ENCODE measurements around the gene HCRTR2. TPM values are rescaled to one million over a fixed set of nuclear protein-coding genes. Genes with fewer than 3 reads are reported as not detected.
"Not testable (repeated sequence)": the region's sequence is repeated elsewhere in the genome, so short reads cannot be mapped to it uniquely, and the experiment has no call there.

The HCRTR2 gene
- polyA plus RNA-seq, 1 donor from 2014 or later: not detected

DNA sequence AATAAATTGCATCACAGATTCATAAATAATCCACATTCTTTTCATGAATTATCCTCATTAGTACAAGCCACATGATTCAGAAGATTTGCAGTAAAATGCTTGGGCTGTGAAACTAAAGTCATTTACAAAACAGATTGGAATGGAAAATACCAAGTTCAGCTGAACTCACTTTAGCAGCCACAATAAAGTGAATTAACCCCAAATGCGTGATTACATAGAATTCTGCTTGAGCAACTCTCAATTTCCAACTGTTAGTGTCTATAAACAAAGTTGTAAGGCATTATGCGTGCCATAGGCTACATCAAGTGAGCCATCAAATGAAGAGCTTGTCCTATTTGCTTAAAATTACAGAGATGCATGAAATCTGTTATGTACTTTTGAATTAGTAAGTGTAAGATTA lies 92.6 kb downstream of the HCRTR2 start:
- H3K36me3 Mint-ChIP-seq: no peaks in the 10 kb centered on the region
- H3K27me3 Mint-ChIP-seq: no peaks in the 10 kb centered on the region
- peaks cover 0 to 11% (median 5%) of the 10 kb centered on the region in 3 donors for H3K9me3 Mint-ChIP-seq
- no peak overlapping the region for H3K27ac Mint-ChIP-seq
- H3K4me3 Mint-ChIP-seq: no peak overlapping the region
- H3K4me1 Mint-ChIP-seq: no peaks in the 10 kb centered on the region

DNA sequence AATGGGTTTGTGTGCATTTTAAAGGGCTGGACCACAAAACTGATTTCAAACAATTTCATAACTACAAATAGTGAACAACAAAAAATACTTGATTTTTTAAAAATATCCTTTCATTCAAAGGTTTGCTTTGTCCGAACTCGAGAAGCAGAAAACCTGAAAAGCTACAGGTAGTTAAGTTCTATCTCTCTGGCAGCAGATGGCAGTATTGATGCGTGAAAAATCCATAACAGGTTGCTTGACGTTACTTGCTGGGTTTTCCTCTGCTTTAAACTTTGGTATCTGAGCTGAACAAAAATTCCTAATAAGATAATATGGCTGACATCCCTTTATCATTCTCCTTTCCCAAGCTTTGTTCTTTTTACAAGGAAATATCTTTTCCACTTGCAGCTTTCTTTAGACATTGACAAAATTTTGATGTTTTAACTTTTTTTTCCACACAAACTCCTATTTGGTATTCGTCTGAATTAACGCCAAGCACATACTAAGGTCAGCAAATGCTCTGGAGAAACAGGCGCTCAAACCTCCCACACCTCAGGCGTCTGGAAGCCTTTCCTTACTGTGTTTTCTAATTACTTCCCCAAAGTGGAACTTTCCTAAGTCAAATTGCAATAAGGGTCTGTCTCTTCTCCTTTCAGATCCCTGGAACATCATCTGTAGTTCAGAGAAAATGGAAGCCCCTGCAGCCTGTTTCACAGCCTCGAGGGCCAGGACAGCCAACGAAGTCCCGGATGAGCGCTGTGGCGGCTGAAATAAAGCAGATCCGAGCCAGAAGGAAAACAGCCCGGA lies 102.6 kb downstream of the HCRTR2 start:
- H3K4me1 Mint-ChIP-seq: no peaks in the 10 kb centered on the region
- H3K27me3 Mint-ChIP-seq: no peaks in the 10 kb centered on the region
- H3K27ac Mint-ChIP-seq: no peak overlapping the region
- no peaks in the 10 kb centered on the region for H3K9me3 Mint-ChIP-seq
- no peak overlapping the region for H3K4me3 Mint-ChIP-seq
- no peaks in the 10 kb centered on the region for H3K36me3 Mint-ChIP-seq

DNA sequence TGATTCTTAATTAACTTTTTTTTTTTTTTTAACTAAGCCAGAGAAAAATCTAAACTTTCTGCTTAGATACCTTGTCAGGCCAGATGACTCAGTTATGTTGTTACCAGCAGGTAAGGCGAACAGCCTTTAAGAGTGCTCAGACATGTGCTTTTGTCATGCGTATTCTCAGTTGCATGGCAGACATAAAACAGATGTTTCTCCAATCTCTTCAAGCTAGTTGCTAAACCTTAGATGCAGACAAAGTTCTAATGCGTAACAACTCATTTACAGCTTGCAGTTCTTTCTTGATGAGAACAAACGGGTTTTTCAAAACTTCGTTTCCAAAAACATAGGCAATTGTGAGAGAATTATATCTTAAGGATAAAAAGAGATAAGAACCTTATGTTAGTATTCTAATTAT lies 103.3 kb downstream of the HCRTR2 start:
- Mint-ChIP-seq H3K27me3 (no peaks in the 10 kb centered on the region), H3K4me1 (no peaks in the 10 kb centered on the region), H3K4me3 (no peak overlapping the region), H3K9me3 (no peaks in the 10 kb centered on the region), H3K36me3 (no peaks in the 10 kb centered on the region), H3K27ac (no peak overlapping the region)

DNA sequence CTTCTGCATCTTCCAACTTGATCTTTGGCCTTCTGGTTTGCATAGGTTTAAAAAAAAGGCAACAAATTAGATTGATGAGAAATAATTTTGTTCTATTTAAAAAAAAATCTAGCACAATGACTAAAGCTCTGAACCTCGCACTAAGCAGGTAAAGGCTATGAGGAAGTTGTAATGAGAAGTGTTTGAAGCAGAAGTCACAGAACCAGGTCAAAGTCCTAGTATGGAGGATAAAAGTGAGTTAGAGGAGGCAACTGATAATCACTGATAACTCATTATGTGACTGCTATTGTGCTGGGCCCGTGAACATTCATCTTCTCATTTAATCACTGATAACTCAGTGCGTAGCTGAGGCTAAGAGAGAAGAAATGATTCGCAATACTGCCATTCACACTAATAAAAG lies 106.9 kb downstream of the HCRTR2 start:
- Mint-ChIP-seq H3K4me3 (no peak overlapping the region), H3K9me3 (no peaks in the 10 kb centered on the region), H3K27me3 (no peaks in the 10 kb centered on the region), H3K4me1 (no peaks in the 10 kb centered on the region), H3K27ac (no peak overlapping the region), H3K36me3 (no peaks in the 10 kb centered on the region)

DNA sequence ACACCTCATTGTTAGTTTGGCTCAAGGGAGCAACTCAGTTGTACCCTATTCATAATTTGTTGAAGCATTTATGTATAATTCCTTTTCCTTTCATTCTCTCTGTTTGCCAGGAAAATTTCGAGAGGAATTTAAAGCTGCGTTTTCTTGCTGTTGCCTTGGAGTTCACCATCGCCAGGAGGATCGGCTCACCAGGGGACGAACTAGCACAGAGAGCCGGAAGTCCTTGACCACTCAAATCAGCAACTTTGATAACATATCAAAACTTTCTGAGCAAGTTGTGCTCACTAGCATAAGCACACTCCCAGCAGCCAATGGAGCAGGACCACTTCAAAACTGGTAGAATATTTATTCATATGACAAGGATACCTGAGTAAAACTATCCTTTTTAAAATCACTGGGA lies 107.8 kb downstream of the HCRTR2 start:
- H3K9me3 Mint-ChIP-seq: peaks cover 0 to 2% (median under 1%) of the 10 kb centered on the region in 3 donors
- H3K27ac Mint-ChIP-seq: no peak overlapping the region
- no peak overlapping the region for H3K4me3 Mint-ChIP-seq
- no peaks in the 10 kb centered on the region for H3K4me1 Mint-ChIP-seq
- no peaks in the 10 kb centered on the region for H3K36me3 Mint-ChIP-seq
- H3K27me3 Mint-ChIP-seq: no peaks in the 10 kb centered on the region

DNA sequence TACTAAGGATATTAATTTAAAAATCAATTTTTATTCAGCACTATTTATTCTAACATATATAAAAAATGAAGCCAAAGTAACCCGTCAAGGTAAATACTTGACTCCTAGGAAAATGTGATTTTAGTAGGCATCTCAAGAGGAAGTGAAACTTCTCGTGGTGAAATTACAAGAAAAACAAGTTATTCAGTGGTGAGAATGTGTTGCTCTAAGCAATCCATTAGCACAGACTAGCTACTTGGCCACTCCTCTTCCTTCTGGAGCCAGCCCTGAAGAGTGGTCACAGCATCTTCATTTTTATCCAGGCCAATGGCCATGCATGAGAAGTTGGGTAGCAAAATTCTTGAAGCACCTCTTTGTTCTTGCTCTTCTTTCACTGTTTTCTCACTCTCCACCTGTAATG lies 112.5 kb downstream of the HCRTR2 start:
- peaks cover 3 to 5% (median 3%) of the 10 kb centered on the region in 3 donors for H3K9me3 Mint-ChIP-seq
- H3K27ac Mint-ChIP-seq: no peak overlapping the region
- H3K4me1 Mint-ChIP-seq: no peaks in the 10 kb centered on the region
- no peaks in the 10 kb centered on the region for H3K27me3 Mint-ChIP-seq
- H3K4me3 Mint-ChIP-seq: no peak overlapping the region
- no peaks in the 10 kb centered on the region for H3K36me3 Mint-ChIP-seq

DNA sequence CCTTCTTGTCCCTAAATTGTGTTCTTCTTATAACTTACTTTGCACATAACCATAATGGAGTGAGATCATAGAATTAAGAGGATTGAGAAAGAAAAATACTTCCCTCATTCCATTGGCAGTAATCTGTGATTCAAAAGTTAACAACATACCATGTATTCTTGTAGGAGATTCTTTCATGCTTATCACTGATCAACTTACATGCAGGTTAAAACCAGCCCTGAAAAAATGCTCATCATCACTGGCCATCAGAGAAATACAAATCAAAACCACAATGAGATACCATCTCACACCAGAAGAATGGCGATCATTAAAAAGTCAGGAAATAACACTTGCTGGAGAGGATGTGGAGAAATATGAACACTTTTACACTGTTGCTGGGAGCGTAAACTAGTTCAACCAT lies 116.4 kb downstream of the HCRTR2 start:
- H3K4me3 Mint-ChIP-seq: no peak overlapping the region
- no peaks in the 10 kb centered on the region for H3K27me3 Mint-ChIP-seq
- H3K36me3 Mint-ChIP-seq: no peaks in the 10 kb centered on the region
- H3K4me1 Mint-ChIP-seq: peaks cover 0 to 2% (median 0%) of the 10 kb centered on the region in 3 donors
- H3K9me3 Mint-ChIP-seq: peaks cover 3 to 13% (median 8%) of the 10 kb centered on the region in 3 donors
- H3K27ac Mint-ChIP-seq: no peak overlapping the region

DNA sequence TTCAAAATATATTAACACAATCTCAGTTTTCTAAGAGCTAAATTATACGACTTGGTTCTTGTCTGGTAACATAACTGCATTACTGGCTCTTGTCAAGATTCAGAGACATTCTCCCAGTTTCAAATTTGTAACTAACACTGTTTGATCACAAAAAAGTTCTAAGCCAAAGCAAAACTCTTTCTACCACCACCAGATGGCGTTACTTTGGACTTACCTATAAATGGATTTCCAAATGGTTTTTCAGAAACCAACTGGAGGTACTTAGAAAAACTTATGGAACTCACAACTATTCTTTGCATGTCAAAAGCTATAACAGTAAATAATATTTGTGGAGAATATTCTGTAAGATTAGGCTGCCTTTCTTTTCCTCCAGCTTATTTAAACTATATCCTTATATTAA lies 118.8 kb downstream of the HCRTR2 start:
- H3K27me3 Mint-ChIP-seq: no peaks in the 10 kb centered on the region
- peaks cover 2 to 22% (median 5%) of the 10 kb centered on the region in 3 donors for H3K9me3 Mint-ChIP-seq
- no peak overlapping the region for H3K4me3 Mint-ChIP-seq
- no peak overlapping the region for H3K27ac Mint-ChIP-seq
- no peaks in the 10 kb centered on the region for H3K36me3 Mint-ChIP-seq
- peaks cover 0 to 2% (median 0%) of the 10 kb centered on the region in 3 donors for H3K4me1 Mint-ChIP-seq

DNA sequence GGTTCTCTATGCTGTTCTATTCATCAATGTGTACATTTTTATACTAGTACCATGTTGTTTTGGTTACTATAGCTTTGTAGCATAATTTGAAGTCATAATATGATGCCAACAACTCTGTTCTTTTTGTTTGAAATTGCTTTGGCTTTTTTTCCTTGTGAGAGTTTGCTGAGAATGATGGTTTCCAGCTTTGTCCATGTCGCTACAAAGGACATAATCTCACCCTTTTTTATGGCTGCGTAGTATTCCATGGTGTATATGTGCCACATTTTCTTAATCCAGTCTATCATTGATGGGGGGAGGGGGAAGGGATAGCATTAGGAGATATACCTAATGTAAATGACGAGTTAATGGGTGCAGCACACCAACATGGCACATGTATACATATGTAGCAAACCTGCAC lies 122.9 kb downstream of the HCRTR2 start:
- H3K36me3 Mint-ChIP-seq, H3K4me3 Mint-ChIP-seq, H3K4me1 Mint-ChIP-seq, H3K27me3 Mint-ChIP-seq, H3K27ac Mint-ChIP-seq: not testable (repeated sequence)
- H3K9me3 Mint-ChIP-seq: peaks cover 0 to 15% (median 5%) of the 10 kb centered on the region in 3 donors

DNA sequence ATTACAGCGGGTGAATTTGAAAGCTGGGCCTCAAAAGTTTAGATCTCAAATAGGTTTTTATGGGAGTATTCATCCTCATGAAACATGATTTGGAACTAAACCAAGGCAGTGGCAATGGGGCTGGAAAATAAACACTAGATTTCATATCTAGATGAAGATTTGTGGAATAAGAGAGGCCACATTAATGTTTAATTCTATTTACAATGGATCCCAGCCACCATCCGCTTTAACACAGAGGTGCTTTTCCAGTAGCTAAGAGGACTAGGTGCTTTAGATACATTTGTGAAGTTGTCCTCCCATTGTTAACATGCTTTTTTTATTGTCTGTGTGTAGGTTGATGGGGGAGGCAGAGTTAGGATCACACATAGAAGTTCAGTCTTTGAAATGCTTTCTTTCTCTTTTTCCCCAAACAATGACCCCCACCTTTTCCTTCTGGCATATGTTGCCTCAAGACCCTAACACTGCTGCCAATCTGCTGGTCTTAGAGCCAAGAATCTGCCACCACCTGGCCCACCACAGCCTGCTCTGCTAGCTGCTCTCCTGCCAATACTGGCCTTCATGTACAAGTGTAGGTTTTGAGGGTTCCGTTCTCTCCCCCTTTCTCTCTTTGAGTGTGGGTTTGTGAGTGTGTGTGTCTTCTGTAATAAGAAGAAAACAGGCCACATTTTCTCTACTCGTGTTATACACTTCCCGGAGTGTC lies 125.1 kb downstream of the HCRTR2 start:
- H3K9me3 Mint-ChIP-seq: peaks cover 0 to 14% (median 3%) of the 10 kb centered on the region in 3 donors
- no peaks in the 10 kb centered on the region for H3K36me3 Mint-ChIP-seq
- H3K27me3 Mint-ChIP-seq: no peaks in the 10 kb centered on the region
- H3K4me3 Mint-ChIP-seq: no peak overlapping the region
- no peak overlapping the region for H3K27ac Mint-ChIP-seq
- peaks cover 0 to 2% (median 0%) of the 10 kb centered on the region in 3 donors for H3K4me1 Mint-ChIP-seq

DNA sequence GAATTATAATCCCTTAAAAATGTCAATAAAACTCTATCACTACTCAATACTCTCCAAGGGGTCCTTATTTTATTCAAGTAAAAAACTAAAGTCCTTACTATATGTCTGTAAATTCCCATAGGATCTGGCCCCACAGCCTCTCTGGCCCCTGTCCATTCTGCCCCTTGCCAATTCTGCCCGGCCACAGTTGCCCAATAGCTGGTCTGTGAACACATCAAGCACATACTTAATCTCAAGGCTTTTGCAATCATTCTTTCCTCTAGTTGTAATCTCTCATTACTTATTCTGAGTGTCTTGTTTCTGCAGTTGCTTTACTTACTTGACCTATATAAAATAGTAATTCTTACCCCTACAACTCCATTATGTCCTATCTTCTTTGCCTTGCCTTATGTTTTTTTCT lies 130.4 kb downstream of the HCRTR2 start:
- no peaks in the 10 kb centered on the region for H3K4me1 Mint-ChIP-seq

DNA sequence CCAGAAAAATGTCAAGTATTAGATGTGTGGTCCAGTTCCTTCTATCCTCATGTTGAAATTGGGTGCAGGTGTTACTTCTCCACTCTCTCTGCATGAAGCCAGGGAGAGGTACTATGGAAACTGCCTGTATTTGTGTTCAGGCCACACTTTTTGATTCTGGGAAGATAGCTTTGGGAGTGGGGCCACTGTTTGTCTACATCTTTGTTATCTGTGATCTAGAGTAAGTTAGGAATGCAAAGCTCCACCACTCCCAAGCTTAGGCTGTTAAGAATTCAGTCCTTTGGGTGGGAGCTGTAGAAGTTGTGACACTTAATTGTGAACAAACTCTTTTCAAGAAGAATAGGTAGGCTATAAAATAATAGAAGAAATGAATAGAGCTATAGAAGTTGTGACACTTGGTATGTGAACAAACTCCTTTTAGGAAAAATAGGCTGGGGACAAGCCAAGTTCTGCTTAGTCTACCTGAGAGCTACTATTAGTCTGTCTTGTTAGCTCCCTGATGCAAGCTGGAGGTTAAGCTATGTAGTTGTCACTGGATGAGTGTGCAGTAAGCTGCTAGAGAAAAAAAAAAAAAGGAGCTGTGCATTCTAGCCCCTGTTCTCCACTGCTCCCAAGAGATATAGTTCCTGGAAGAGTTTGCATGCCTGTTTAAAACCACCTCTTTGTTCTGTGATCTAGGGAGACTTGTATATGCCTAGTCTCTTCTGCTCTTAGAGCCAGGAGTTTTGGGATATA lies 145.8 kb downstream of the HCRTR2 start:
- Mint-ChIP-seq H3K4me1 (no peaks in the 10 kb centered on the region), H3K27me3 (no peaks in the 10 kb centered on the region), H3K4me3 (no peak overlapping the region), H3K27ac (no peak overlapping the region), H3K36me3 (no peaks in the 10 kb centered on the region), H3K9me3 (peaks cover 4 to 24% (median 5%) of the 10 kb centered on the region in 3 donors)

More for the DNA sequence above, 130.4 kb downstream of the HCRTR2 start:
- H3K4me3 Mint-ChIP-seq: no peak overlapping the region
- no peaks in the 10 kb centered on the region for H3K27me3 Mint-ChIP-seq
- H3K36me3 Mint-ChIP-seq: no peaks in the 10 kb centered on the region
- H3K27ac Mint-ChIP-seq: no peak overlapping the region
- H3K9me3 Mint-ChIP-seq: peaks cover 0 to 5% (median 0%) of the 10 kb centered on the region in 3 donors

DNA sequence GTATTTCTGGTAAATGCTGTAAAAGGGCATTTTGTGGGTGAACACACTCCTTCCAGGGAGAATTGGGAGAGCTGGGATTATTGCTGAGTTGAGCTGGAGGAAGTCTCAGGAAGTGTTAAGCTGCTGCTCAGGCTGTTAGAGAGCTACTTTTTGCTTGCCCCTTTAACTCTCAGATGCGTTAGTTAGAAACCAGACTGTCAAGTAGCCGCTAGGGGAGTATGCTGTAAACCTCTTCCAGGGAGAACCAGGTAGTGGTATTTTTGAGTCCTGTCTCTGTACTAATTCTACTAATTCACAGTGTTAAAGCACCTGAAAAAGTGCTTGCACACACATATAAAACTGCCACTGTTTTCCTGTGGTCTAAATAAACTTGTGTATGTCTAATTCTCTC lies 146.4 kb downstream of the HCRTR2 start:
- H3K9me3 Mint-ChIP-seq: peaks cover 4 to 24% (median 5%) of the 10 kb centered on the region in 3 donors
- no peaks in the 10 kb centered on the region for H3K27me3 Mint-ChIP-seq
- H3K36me3 Mint-ChIP-seq: no peaks in the 10 kb centered on the region
- no peak overlapping the region for H3K4me3 Mint-ChIP-seq
- H3K4me1 Mint-ChIP-seq: no peaks in the 10 kb centered on the region
- no peak overlapping the region for H3K27ac Mint-ChIP-seq

DNA sequence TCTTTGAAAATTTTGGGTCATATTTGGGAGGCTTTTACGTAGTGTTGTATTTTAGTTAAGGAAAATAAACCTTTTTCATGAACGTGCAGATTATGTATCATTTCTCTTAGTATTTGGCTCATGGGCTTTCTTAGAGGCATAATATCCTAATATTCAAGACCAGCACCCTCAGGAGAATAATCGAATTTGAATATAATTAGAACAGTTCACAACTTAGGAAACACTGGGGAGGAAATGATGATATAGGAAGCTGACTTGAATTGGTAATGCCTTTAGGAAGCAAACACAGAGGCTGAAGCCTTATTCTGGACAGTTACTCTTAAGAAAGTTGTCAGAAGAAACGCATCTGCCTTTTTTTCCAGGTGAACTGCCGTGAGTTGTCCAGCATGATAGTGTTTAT lies 152.9 kb downstream of the HCRTR2 start, which contains the start of gene GFRAL:
Gene GFRAL, plus strand, starts transcription at position 301 of the 400 bp plus-strand sequence. Its CDS starts 86 bp downstream, at position 387.
- Mint-ChIP-seq H3K4me1 (no peaks in the 10 kb centered on the region), H3K27me3 (no peaks in the 10 kb centered on the region), H3K9me3 (peaks cover 0 to 4% (median 0%) of the 10 kb centered on the region in 3 donors), H3K36me3 (no peaks in the 10 kb centered on the region), H3K4me3 (no peak within 1 kb of the TSS), H3K27ac (no peak within 1 kb of the TSS)
